HEK293 (cell line): ENCODE results near the gene SLC38A9.

Experiments used
- CTCF ChIA-PET: fragments of 350-600 bp; formaldehyde crosslinking; extraction: SDS; loops from one replicate; lab custom pipeline; 2021; ENCODE audit warnings: antibody characterized with exemption; lab: Yijun Ruan, JAX
- POLR2A ChIA-PET: fragments of 300-600 bp; formaldehyde crosslinking; extraction: SDS; loops from one replicate; lab custom pipeline; 2020; ENCODE audit warnings: antibody characterized with exemption, inconsistent platforms; lab: Yijun Ruan, JAX
- H3K27ac ChIP-seq: fragments of 200-500 bp; sonication (Bioruptor generic); 2 replicates; pipeline ENCODE4 v1.5.1; 2014; ENCODE audit warnings: low read depth, low read length, control low read depth, inconsistent platforms; ENCODE audit errors: extremely low read depth
- H3K36me3 ChIP-seq, 2 experiments: fragments of 200-500 bp in 1 of 2; sonication (Bioruptor generic) in 1 of 2; 1 replicate in 1 of 2; 2 replicates in 1 of 2; pipeline ENCODE4 v1.5.1; 2014 to 2017; ENCODE audit warnings: inconsistent platforms in 2 of 2, low read length in 2 of 2; ENCODE audit not compliant: control insufficient read depth in 2 of 2, insufficient read depth in 1 of 2
- H3K4me1 ChIP-seq: fragments of 200-500 bp; sonication (Bioruptor generic); 2 replicates; pipeline ENCODE4 v1.5.1; 2014; ENCODE audit warnings: mild to moderate bottlenecking, low read length, inconsistent platforms; ENCODE audit not compliant: control insufficient read depth, insufficient read depth
- H3K4me3 ChIP-seq: 2 replicates; pipeline ENCODE4 v1.5.1; 2011; ENCODE audit warnings: low read depth, mild to moderate bottlenecking, control low read depth, low read length, moderate library complexity
- H3K9me3 ChIP-seq: fragments of 200-500 bp; sonication (Bioruptor generic); 2 replicates; pipeline ENCODE4 v1.5.1; 2014; ENCODE audit warnings: low read depth, low read length, inconsistent platforms; ENCODE audit not compliant: control insufficient read depth, insufficient read depth
- BCL11B ChIP-seq: fragments of 450-650 bp; formaldehyde crosslinking; IDR thresholded peaks from 2 replicates; pipeline ENCODE4 v1.5.1; 2016; ENCODE audit warnings: low read depth, missing biosample characterization, missing genetic modification characterization
- EGR2 ChIP-seq: fragments of 450-650 bp; formaldehyde crosslinking; IDR thresholded peaks from 2 replicates; pipeline ENCODE4 v1.5.1; 2016; ENCODE audit warnings: low read depth, missing biosample characterization, missing genetic modification characterization
- KLF9 ChIP-seq: fragments of 450-650 bp; formaldehyde crosslinking; IDR thresholded peaks from 2 replicates; pipeline ENCODE4 v1.5.1; 2016; ENCODE audit warnings: missing biosample characterization, missing genetic modification characterization, low read depth
- PRDM1 ChIP-seq: fragments of 450-650 bp; formaldehyde crosslinking; IDR thresholded peaks from 2 replicates; pipeline ENCODE4; 2016; ENCODE audit warnings: missing biosample characterization, missing genetic modification characterization
- SETDB1 ChIP-seq: IDR thresholded peaks from one replicate; pipeline ENCODE4 v1.6.1; 2017; ENCODE audit warnings: mild to moderate bottlenecking, low read length, moderate library complexity, mixed read lengths; ENCODE audit not compliant: insufficient read length
- WT1 ChIP-seq: fragments of 450-650 bp; formaldehyde crosslinking; IDR thresholded peaks from 2 replicates; pipeline ENCODE4 v1.5.1; 2016; ENCODE audit warnings: missing biosample characterization, missing genetic modification characterization
- ZNF221 ChIP-seq: fragments of 450-650 bp; formaldehyde crosslinking; IDR thresholded peaks from 2 replicates; pipeline ENCODE4 v1.5.1; 2017; ENCODE audit warnings: missing biosample characterization, missing genetic modification characterization, borderline replicate concordance
- ZNF354C ChIP-seq: fragments of 450-650 bp; formaldehyde crosslinking; IDR thresholded peaks from 2 replicates; pipeline ENCODE4 v1.5.1; 2016; ENCODE audit warnings: missing biosample characterization, missing genetic modification characterization, low read depth, borderline replicate concordance
- ZNF529 ChIP-seq: fragments of 450-650 bp; formaldehyde crosslinking; IDR thresholded peaks from 2 replicates; pipeline ENCODE4 v1.5.1; 2017; ENCODE audit warnings: missing genetic modification characterization, missing biosample characterization; ENCODE audit not compliant: insufficient replicate concordance
- ZNF555 ChIP-seq: fragments of 450-650 bp; formaldehyde crosslinking; conservative IDR thresholded peaks from 2 replicates; pipeline ENCODE4 v1.5.1; 2017; ENCODE audit warnings: missing biosample characterization, mild to moderate bottlenecking, missing genetic modification characterization, inconsistent platforms
- ZNF623 ChIP-seq: fragments of 450-650 bp; formaldehyde crosslinking; IDR thresholded peaks from 2 replicates; pipeline ENCODE4 v1.5.1; 2016; ENCODE audit warnings: missing biosample characterization, missing genetic modification characterization
- ZNF626 ChIP-seq: fragments of 450-650 bp; sonication (Bioruptor Pico); formaldehyde crosslinking; IDR thresholded peaks from 2 replicates; pipeline ENCODE4 v1.5.1; 2018; ENCODE audit warnings: missing biosample characterization, missing genetic modification characterization, inconsistent platforms
- ZNF664 ChIP-seq: fragments of 450-650 bp; formaldehyde crosslinking; IDR thresholded peaks from 2 replicates; pipeline ENCODE4 v1.5.1; 2016; ENCODE audit warnings: missing biosample characterization, missing genetic modification characterization
- ZNF777 ChIP-seq: fragments of 450-650 bp; formaldehyde crosslinking; IDR thresholded peaks from 2 replicates; pipeline ENCODE4 v1.5.1; 2017; ENCODE audit warnings: missing biosample characterization, missing genetic modification characterization, borderline replicate concordance
- TF ChIP-seq, protein P1 (sequence below): fragments of 450-650 bp; formaldehyde crosslinking; IDR thresholded peaks from 2 replicates; pipeline ENCODE4 v1.5.1; 2017; ENCODE audit warnings: missing biosample characterization, mild to moderate bottlenecking, missing genetic modification characterization, moderate library complexity
- TF ChIP-seq, protein P2 (sequence below): fragments of 450-650 bp; IDR thresholded peaks from 2 replicates; pipeline ENCODE4 v1.5.1; 2018; ENCODE audit warnings: missing biosample characterization, missing genetic modification characterization
- TF ChIP-seq, protein P3 (sequence below): fragments of 450-650 bp; formaldehyde crosslinking; IDR thresholded peaks from 2 replicates; pipeline ENCODE4 v1.5.1; 2017; ENCODE audit warnings: missing biosample characterization, missing genetic modification characterization
- TF ChIP-seq, protein P4 (sequence below): fragments of 450-650 bp; formaldehyde crosslinking; IDR thresholded peaks from 2 replicates; pipeline ENCODE4; 2016; ENCODE audit warnings: missing biosample characterization, missing genetic modification characterization
- TF ChIP-seq, protein P5 (sequence below): fragments of 450-650 bp; formaldehyde crosslinking; IDR thresholded peaks from 2 replicates; pipeline ENCODE4 v1.5.1; 2017; ENCODE audit warnings: missing biosample characterization, missing genetic modification characterization
- TF ChIP-seq, protein P6 (sequence below): sonication (generic); formaldehyde crosslinking; IDR thresholded peaks from 2 replicates; pipeline ENCODE4 v1.8.1; 2022; ENCODE audit warnings: mild to moderate bottlenecking, moderate library complexity, missing genetic modification reagents

Gene SLC38A9

DNA sequence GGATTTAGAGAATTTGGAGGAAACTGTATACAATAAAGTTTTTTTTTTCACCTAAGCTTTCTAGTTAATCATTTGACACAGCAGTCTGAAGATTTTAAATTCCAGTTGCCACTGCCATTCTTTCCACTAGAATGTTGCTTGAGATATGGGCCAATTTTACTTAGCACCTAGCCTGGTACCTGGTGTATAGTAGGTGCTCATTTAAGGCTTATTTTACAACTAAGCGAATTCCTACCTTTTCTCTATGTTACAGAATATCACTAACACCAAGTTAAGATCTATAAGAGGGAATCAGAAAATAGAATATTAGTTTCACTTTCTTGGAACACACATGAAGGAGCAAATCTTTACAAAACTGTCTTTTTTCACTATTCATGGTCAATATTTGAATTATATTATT is 22.5 kb upstream of the SLC38A9 start:
- no peak for TF ChIP-seq ZNF555 (tag by site-specific recombination)
- TF ChIP-seq ZNF777 (tag by site-specific recombination): no peak
- no peak for TF ChIP-seq ZNF623 (tag by site-specific recombination)
- TF ChIP-seq ZNF664: peak; percentile 92
- no peak for TF ChIP-seq WT1
- POLR2A ChIA-PET: no interaction called here
- Histone ChIP-seq H3K9me3 (no peaks in the 10 kb centered on the region), H3K36me3 (no peaks in the 10 kb centered on the region), H3K4me1 (no peaks in the 10 kb centered on the region), H3K27ac (no peak overlapping the region), H3K4me3 (no peak overlapping the region)
- CTCF ChIA-PET: no interaction called here

DNA sequence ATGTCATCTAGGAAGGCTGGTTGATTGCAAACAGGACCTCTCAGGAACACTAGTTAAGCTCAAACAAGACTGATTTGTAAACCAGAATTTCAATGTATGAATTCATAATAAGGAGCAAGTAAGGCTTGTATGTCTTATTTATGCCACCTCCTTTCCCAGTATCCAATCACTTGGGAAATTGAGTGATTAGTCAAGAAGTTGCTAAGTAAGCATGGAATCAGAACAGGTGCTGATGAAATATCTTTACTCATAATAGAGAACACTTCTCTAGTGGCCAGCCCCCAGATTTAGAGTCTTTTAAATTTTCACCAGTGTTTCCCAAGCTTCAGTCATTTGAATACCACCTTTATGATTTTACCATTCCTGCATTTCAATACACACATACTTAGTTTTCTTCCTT is 20.5 kb upstream of the SLC38A9 start:
- POLR2A ChIA-PET: no interaction called here
- H3K27ac ChIP-seq: no peak overlapping the region
- CTCF ChIA-PET: interaction anchor here (1.1 kb wide), 1 partner anchor 29 kb away, joined by 3 read pairs; no protein-coding TSS in a partner anchor
- H3K9me3 ChIP-seq: no peaks in the 10 kb centered on the region
- no peaks in the 10 kb centered on the region for H3K36me3 ChIP-seq
- no peak overlapping the region for H3K4me3 ChIP-seq
- TF ChIP-seq, protein P1, sequence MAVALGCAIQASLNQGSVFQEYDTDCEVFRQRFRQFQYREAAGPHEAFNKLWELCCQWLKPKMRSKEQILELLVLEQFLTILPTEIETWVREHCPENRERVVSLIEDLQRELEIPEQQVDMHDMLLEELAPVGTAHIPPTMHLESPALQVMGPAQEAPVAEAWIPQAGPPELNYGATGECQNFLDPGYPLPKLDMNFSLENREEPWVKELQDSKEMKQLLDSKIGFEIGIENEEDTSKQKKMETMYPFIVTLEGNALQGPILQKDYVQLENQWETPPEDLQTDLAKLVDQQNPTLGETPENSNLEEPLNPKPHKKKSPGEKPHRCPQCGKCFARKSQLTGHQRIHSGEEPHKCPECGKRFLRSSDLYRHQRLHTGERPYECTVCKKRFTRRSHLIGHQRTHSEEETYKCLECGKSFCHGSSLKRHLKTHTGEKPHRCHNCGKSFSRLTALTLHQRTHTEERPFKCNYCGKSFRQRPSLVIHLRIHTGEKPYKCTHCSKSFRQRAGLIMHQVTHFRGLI (tag by site-specific recombination): no peak
- no peak for TF ChIP-seq ZNF555 (tag by site-specific recombination)
- TF ChIP-seq PRDM1: no peak
- no peak for TF ChIP-seq ZNF664
- no peak for TF ChIP-seq ZNF221 (tag by site-specific recombination)
- H3K4me1 ChIP-seq: no peaks in the 10 kb centered on the region

DNA sequence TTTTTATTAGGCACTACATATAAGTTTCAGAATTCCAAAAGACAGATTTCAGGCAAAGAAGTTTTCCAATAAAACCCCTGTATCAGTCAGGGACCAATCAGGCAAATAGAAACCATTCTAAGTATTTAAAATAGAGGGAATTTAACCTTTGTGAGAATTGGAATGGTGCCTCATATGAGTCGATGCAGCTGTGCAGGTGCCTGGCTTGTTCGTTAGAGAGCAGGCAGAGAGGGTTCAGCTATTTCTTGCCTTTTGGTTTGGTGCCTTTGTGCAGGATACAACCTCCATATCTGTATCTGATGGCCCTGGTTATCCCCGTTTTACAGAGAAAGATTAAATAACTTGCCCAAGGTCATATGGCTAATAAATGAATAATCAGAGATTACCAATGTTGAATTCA is 19.7 kb upstream of the SLC38A9 start:
- CTCF ChIA-PET: interaction anchor here (1.1 kb wide), 1 partner anchor 30 kb away, joined by 3 read pairs; no protein-coding TSS in a partner anchor

More for the DNA sequence above, 19.7 kb upstream of the SLC38A9 start:
- Histone ChIP-seq H3K36me3 (no peaks in the 10 kb centered on the region), H3K4me3 (no peak overlapping the region), H3K27ac (no peak overlapping the region), H3K9me3 (no peaks in the 10 kb centered on the region), H3K4me1 (no peaks in the 10 kb centered on the region)
- POLR2A ChIA-PET: no interaction called here
- TF ChIP-seq, protein P2, sequence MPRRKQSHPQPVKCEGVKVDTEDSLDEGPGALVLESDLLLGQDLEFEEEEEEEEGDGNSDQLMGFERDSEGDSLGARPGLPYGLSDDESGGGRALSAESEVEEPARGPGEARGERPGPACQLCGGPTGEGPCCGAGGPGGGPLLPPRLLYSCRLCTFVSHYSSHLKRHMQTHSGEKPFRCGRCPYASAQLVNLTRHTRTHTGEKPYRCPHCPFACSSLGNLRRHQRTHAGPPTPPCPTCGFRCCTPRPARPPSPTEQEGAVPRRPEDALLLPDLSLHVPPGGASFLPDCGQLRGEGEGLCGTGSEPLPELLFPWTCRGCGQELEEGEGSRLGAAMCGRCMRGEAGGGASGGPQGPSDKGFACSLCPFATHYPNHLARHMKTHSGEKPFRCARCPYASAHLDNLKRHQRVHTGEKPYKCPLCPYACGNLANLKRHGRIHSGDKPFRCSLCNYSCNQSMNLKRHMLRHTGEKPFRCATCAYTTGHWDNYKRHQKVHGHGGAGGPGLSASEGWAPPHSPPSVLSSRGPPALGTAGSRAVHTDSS (tag by site-specific recombination): no peak
- TF ChIP-seq, protein P1 (tag by site-specific recombination): no peak
- TF ChIP-seq, protein P3, sequence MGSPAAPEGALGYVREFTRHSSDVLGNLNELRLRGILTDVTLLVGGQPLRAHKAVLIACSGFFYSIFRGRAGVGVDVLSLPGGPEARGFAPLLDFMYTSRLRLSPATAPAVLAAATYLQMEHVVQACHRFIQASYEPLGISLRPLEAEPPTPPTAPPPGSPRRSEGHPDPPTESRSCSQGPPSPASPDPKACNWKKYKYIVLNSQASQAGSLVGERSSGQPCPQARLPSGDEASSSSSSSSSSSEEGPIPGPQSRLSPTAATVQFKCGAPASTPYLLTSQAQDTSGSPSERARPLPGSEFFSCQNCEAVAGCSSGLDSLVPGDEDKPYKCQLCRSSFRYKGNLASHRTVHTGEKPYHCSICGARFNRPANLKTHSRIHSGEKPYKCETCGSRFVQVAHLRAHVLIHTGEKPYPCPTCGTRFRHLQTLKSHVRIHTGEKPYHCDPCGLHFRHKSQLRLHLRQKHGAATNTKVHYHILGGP (tag by site-specific recombination): no peak
- TF ChIP-seq SETDB1: no peak
- no peak for TF ChIP-seq ZNF529
- TF ChIP-seq ZNF354C (tag by site-specific recombination): no peak
- TF ChIP-seq KLF9 (tag by site-specific recombination): no peak
- TF ChIP-seq, protein P4, sequence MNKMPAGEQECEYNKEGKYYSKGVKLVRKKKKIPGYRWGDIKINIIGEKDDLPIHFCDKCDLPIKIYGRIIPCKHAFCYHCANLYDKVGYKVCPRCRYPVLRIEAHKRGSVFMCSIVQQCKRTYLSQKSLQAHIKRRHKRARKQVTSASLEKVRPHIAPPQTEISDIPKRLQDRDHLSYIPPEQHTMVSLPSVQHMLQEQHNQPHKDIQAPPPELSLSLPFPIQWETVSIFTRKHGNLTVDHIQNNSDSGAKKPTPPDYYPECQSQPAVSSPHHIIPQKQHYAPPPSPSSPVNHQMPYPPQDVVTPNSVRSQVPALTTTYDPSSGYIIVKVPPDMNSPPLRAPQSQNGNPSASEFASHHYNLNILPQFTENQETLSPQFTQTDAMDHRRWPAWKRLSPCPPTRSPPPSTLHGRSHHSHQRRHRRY (tag by site-specific recombination): no peak
- no peak for TF ChIP-seq EGR2 (tag by site-specific recombination)
- TF ChIP-seq, protein P5, sequence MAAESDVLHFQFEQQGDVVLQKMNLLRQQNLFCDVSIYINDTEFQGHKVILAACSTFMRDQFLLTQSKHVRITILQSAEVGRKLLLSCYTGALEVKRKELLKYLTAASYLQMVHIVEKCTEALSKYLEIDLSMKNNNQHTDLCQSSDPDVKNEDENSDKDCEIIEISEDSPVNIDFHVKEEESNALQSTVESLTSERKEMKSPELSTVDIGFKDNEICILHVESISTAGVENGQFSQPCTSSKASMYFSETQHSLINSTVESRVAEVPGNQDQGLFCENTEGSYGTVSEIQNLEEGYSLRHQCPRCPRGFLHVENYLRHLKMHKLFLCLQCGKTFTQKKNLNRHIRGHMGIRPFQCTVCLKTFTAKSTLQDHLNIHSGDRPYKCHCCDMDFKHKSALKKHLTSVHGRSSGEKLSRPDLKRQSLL (tag by site-specific recombination): no peak
- TF ChIP-seq, protein P6, sequence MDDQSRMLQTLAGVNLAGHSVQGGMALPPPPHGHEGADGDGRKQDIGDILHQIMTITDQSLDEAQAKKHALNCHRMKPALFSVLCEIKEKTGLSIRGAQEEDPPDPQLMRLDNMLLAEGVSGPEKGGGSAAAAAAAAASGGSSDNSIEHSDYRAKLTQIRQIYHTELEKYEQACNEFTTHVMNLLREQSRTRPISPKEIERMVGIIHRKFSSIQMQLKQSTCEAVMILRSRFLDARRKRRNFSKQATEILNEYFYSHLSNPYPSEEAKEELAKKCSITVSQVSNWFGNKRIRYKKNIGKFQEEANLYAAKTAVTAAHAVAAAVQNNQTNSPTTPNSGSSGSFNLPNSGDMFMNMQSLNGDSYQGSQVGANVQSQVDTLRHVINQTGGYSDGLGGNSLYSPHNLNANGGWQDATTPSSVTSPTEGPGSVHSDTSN (CRISPR knock-in tag): no peak
- TF ChIP-seq BCL11B: no peak
- TF ChIP-seq ZNF626 (tag by site-specific recombination): no peak
